GM19035 (cell line): Measurements from ENCODE around the gene CHN2.

Experiments
- ATAC-seq: cut with Tn5 transposase; IDR thresholded peaks from one replicate; pipeline ENCODE4 v1.9.1; 2021; ENCODE audit not compliant: unreplicated experiment

CHN2 gene

GRCh38 chr7:29422829-29423228, 228.3 kb downstream of the CHN2 start:
- ATAC-seq, result no peak

GRCh38 chr7:29424295-29424983, 229.9 kb downstream of the CHN2 start:
- ATAC-seq, result peak; percentile 57

GRCh38 chr7:29424984-29425309, 230.4 kb downstream of the CHN2 start:
- ATAC-seq, result no peak

GRCh38 chr7:29426587-29426986, 232.0 kb downstream of the CHN2 start:
- no peak for ATAC-seq

GRCh38 chr7:29429401-29429800, 234.8 kb downstream of the CHN2 start:
- ATAC-seq, result no peak

GRCh38 chr7:29430279-29430949, 235.8 kb downstream of the CHN2 start:
- no peak for ATAC-seq

GRCh38 chr7:29431686-29432085, 237.1 kb downstream of the CHN2 start:
- ATAC-seq, result no peak

- ATAC-seq, result no peak
Observed at GRCh38 chr7:29432721-29433120, 238.1 kb downstream of the CHN2 start.

GRCh38 chr7:29434380-29434768, 239.8 kb downstream of the CHN2 start:
- no peak for ATAC-seq

- no peak for ATAC-seq
Observed at GRCh38 chr7:29435167-29435566, 240.6 kb downstream of the CHN2 start.

- ATAC-seq, result no peak
Observed at GRCh38 chr7:29435902-29436301, 241.3 kb downstream of the CHN2 start.

- ATAC-seq, result no peak
Observed at GRCh38 chr7:29442146-29442545, 247.6 kb downstream of the CHN2 start.

GRCh38 chr7:29443552-29443951, 249.0 kb downstream of the CHN2 start:
- no peak for ATAC-seq

- ATAC-seq, result no peak
Observed at GRCh38 chr7:29444267-29444666, 249.7 kb downstream of the CHN2 start.

GRCh38 chr7:29445736-29446135, 251.2 kb downstream of the CHN2 start:
- ATAC-seq, result no peak

- ATAC-seq, result no peak
Observed at GRCh38 chr7:29447828-29448227, 253.3 kb downstream of the CHN2 start.

GRCh38 chr7:29449569-29450260, 255.1 kb downstream of the CHN2 start:
- no peak for ATAC-seq

GRCh38 chr7:29453021-29453420, 258.4 kb downstream of the CHN2 start:
- ATAC-seq, result no peak

- no peak for ATAC-seq
Observed at GRCh38 chr7:29454464-29454863, 259.9 kb downstream of the CHN2 start.

GRCh38 chr7:29454899-29455451, 260.4 kb downstream of the CHN2 start:
- ATAC-seq, result no peak

- no peak for ATAC-seq
Observed at GRCh38 chr7:29457141-29457561, 262.6 kb downstream of the CHN2 start.

GRCh38 chr7:29457565-29458011, 263.0 kb downstream of the CHN2 start:
- ATAC-seq, result no peak
